ENCODE measurements around the gene OBP2A.

DNA sequence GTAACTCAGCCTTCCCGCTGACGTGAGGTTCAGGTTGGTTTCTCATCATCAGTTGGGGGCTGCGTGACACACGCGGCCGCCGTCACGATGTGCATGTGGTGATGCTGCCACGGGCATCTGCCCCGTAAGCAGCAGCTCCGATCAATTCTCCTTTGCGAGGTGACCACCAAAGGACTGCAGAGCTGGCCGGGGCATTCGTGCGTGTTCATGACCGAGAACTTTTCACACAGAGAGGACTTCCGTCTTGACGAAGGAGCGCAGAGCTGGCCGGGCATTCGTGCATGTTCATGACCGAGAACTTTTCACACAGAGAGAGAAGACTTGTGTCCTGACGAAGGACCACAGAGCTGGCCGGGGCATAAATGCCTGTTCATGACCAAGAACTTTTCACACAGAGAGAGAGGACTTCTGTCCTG is 28.5 kb upstream of the OBP2A start:
- TF ChIP-seq, protein P1, sequence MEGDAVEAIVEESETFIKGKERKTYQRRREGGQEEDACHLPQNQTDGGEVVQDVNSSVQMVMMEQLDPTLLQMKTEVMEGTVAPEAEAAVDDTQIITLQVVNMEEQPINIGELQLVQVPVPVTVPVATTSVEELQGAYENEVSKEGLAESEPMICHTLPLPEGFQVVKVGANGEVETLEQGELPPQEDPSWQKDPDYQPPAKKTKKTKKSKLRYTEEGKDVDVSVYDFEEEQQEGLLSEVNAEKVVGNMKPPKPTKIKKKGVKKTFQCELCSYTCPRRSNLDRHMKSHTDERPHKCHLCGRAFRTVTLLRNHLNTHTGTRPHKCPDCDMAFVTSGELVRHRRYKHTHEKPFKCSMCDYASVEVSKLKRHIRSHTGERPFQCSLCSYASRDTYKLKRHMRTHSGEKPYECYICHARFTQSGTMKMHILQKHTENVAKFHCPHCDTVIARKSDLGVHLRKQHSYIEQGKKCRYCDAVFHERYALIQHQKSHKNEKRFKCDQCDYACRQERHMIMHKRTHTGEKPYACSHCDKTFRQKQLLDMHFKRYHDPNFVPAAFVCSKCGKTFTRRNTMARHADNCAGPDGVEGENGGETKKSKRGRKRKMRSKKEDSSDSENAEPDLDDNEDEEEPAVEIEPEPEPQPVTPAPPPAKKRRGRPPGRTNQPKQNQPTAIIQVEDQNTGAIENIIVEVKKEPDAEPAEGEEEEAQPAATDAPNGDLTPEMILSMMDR (IDR thresholded peaks at IDR 0.05), result no peak
- no peak for TF ChIP-seq POLR2A (IDR thresholded peaks at IDR 0.05)

Measured in adrenal gland (tissue), 5 donors.